ENCODE data around the gene RAB38. TPM values are rescaled to one million over a fixed set of nuclear protein-coding genes. Genes with fewer than 3 reads are reported as not detected.

Gene RAB38
- total RNA-seq, 2 donors from 2014 or later = 3.1 TPM; not detected in 1

GRCh38 chr11:88194990-88195389 is 19.7 kb upstream of the RAB38 start:
- Histone ChIP-seq H3K4me1 (no peaks in the 10 kb centered on the region), H3K36me3 (replicated peaks in 1 of 2; ENCODE audit: insufficient read depth in 1 of 2, low read depth in 2 of 2) (no peaks in the 10 kb centered on the region), H3K9me3 (no peaks in the 10 kb centered on the region), H3K27me3 (no peaks in the 10 kb centered on the region), H3K27ac (no peak overlapping the region), H3K4me3 (no peak overlapping the region)
- 21 to 35% methylated on average over 1 of the region's 1 CpG for WGBS, 2 donors
- DNase-seq (no peak), ATAC-seq (no peak)
- intact Hi-C loops (cut with DNase I) = no loop called here
- TF ChIP-seq CTCF (IDR thresholded peaks at IDR 0.05) (no peak), POLR2A (IDR thresholded peaks at IDR 0.05) (no peak)

- ATAC-seq (no peak), DNase-seq (no peak)
- TF ChIP-seq POLR2A (IDR thresholded peaks at IDR 0.05) = no peak
- TF ChIP-seq CTCF (IDR thresholded peaks at IDR 0.05) = no peak
- intact Hi-C loops (cut with DNase I) = no loop called here
- H3K4me3 ChIP-seq = no peak overlapping the region
- H3K36me3 ChIP-seq (replicated peaks in 1 of 2; ENCODE audit: insufficient read depth in 1 of 2, low read depth in 2 of 2) = no peaks in the 10 kb centered on the region
- H3K4me1 ChIP-seq = no peaks in the 10 kb centered on the region
- H3K9me3 ChIP-seq = no peaks in the 10 kb centered on the region
- no peaks in the 10 kb centered on the region for H3K27me3 ChIP-seq
- H3K27ac ChIP-seq = no peak overlapping the region
Observed at GRCh38 chr11:88193278-88193677, 18.0 kb upstream of the RAB38 start.

GRCh38 chr11:88188932-88189253 is 13.7 kb upstream of the RAB38 start:
- Histone ChIP-seq H3K4me1 (no peaks in the 10 kb centered on the region), H3K27ac (no peak overlapping the region), H3K27me3 (no peaks in the 10 kb centered on the region), H3K4me3 (no peak overlapping the region), H3K36me3 (replicated peaks in 1 of 2; ENCODE audit: insufficient read depth in 1 of 2, low read depth in 2 of 2) (no peaks in the 10 kb centered on the region), H3K9me3 (no peaks in the 10 kb centered on the region)
- 27 to 38% methylated on average over 2 of the region's 2 CpGs for WGBS, 2 donors
- TF ChIP-seq CTCF (IDR thresholded peaks at IDR 0.05) = no peak
- no peak for TF ChIP-seq POLR2A (IDR thresholded peaks at IDR 0.05)
- intact Hi-C loops (cut with DNase I) = no loop called here
- DNase-seq (no peak), ATAC-seq (no peak)

- Histone ChIP-seq H3K4me3 (no peak overlapping the region), H3K9me3 (no peaks in the 10 kb centered on the region), H3K27ac (no peak overlapping the region), H3K4me1 (no peaks in the 10 kb centered on the region), H3K36me3 (replicated peaks in 1 of 2; ENCODE audit: insufficient read depth in 1 of 2, low read depth in 2 of 2) (no peaks in the 10 kb centered on the region), H3K27me3 (no peaks in the 10 kb centered on the region)
- ATAC-seq = no peak
- no peak for DNase-seq
- 26 to 50% methylated on average over 3 of the region's 3 CpGs for WGBS, 2 donors
- TF ChIP-seq CTCF (IDR thresholded peaks at IDR 0.05) (no peak), POLR2A (IDR thresholded peaks at IDR 0.05) (no peak)
- intact Hi-C loops (cut with DNase I) = no loop called here
Observed at GRCh38 chr11:88188251-88188931, 13.1 kb upstream of the RAB38 start.

GRCh38 chr11:88183233-88183632 is 8.0 kb upstream of the RAB38 start:
- Histone ChIP-seq H3K27ac (no peak overlapping the region), H3K4me1 (no peaks in the 10 kb centered on the region), H3K27me3 (no peaks in the 10 kb centered on the region), H3K36me3 (replicated peaks in 1 of 2; ENCODE audit: insufficient read depth in 1 of 2, low read depth in 2 of 2) (no peaks in the 10 kb centered on the region), H3K4me3 (no peak overlapping the region), H3K9me3 (no peaks in the 10 kb centered on the region)
- intact Hi-C loops (cut with DNase I) = no loop called here
- no peak for ATAC-seq
- TF ChIP-seq POLR2A (IDR thresholded peaks at IDR 0.05) = no peak
- TF ChIP-seq CTCF (IDR thresholded peaks at IDR 0.05) = no peak
- no peak for DNase-seq
- WGBS, 2 donors = 35 to 40% methylated on average over 3 of the region's 3 CpGs
